NCI-H2029 treated with DMSO at 0.1 percent for 48 hours (cell line): ENCODE data around the gene ATXN7L1.

Source experiments
- DNase-seq: peaks from one replicate; lab custom pipeline; 2025; lab: John Stamatoyannopoulos, UW

The ATXN7L1 gene

DNA sequence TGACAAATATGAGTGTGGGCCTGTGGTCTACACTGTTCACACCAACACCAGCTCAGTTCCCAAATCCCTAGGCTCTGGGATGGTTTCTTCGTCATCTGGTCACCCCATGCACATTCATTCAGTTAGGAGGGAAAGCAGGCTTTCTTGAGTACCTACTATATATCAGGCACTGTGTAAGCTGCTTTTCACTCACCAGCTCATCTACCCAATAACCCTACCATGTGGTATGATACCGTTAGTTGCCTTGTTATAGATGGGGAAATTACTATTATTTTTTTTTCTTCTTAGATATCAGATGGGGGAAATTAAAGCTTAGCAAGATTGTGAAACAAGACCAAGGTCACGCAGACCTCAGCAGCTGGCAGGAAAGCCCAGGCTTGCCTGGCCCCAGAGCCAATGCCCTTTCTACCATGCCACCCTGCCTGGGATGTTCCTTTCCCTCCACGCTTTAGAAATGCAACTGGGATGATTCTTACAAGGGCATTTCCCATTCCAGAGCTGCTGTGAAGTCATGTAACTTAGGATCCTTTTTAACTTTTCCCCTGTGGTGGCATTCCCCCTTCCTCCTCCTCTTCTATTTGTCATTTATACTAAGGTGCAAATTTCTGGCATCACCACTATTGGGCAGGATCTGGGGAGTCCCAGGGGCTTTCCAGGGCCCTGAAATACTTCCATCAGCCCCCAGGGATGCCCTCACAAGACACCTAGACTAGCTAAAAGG is 202.0 kb downstream of the ATXN7L1 start:
- DNase-seq, result no peak

DNA sequence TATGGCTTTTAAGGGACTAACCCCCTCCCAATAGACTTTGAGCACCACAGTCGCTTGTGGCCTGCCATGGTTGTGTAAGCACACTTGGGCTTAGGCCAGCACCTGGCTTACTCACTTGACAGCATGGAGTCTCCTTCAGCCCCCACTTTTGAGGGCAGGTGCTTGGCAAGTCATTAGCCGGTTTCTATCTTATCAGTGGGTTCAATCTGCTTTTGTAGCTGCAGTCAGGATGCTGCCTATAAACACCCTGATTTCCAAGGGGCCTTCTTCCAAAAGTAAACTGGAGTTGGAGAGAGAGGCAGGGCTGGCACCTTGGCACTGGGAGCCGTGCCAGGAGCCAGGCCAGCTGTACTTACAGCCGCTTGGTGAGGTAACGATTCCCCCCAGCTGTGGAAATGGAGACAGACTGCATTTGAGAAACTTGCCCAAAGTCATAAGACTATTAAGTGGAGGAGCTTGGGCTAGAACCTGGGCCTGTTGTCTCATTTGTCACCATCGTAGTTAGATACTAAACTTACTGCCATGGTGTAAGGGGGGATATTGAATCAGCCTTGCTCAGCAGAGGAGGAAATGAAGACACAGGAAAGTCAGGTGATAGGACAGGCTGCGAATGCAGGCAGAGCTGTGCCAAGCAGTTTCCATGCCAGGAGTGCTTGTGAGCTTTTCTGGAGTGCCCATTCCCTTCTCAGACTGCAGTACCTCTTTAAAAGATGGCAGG is 202.9 kb downstream of the ATXN7L1 start:
- peak; percentile 99 for DNase-seq

DNA sequence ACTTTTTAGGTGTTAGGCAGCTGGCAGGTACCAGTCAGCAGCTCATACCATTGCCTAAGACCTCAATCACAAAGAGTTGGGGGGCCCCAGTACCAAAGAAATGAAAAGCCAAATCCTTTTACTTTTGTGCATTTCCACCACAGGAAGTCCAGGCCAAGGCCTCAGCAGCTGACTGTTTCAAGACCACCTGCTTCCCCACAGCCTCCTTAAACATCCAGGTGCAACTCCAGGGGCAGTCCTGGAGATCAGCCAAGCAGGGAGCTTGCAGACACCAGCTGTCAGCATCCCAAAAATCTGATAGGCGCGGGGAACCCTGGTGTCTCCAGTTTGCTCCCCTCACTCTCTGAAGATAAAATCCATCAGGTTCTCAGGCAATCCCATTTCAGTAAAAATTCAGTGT is 203.6 kb downstream of the ATXN7L1 start:
- no peak for DNase-seq

DNA sequence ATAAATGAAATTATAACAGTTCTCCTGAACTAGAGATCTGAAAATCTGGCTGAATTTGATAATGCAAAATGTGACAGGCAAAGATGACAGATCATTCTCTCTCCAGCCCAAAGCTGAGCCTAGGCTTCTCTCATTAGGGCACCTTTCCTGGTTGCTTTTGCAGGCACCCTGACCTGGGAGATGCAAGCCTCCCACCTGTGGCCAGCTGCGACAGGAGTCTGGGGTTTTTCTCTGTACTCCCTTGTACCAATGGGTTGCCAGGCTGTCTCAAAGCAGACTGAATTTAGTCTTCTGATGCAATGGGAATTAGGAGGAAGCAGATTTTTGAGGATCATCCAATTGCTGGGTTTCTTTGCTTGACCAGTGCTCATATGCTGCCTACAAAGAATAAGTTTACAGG is 210.1 kb downstream of the ATXN7L1 start:
- DNase-seq, result no peak

DNA sequence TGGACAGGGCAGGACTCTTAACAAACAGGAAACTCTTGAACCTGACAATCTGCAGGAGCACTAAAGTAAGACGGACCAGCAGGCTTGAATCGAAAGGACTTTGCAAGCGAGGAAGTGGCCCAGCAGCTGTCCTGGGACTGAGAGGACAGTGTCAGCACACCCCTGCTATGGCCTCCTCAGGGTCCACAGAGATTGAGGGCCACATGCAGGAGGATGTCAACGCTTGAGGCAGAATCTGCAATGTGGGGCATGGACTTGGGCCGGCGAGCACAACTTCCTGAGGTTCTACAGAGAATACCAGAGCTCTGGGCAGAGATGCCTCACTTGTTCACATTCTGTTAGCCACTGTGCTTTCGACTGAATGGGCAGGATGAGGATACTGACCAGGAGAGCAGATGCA is 210.7 kb downstream of the ATXN7L1 start:
- DNase-seq, result no peak

DNA sequence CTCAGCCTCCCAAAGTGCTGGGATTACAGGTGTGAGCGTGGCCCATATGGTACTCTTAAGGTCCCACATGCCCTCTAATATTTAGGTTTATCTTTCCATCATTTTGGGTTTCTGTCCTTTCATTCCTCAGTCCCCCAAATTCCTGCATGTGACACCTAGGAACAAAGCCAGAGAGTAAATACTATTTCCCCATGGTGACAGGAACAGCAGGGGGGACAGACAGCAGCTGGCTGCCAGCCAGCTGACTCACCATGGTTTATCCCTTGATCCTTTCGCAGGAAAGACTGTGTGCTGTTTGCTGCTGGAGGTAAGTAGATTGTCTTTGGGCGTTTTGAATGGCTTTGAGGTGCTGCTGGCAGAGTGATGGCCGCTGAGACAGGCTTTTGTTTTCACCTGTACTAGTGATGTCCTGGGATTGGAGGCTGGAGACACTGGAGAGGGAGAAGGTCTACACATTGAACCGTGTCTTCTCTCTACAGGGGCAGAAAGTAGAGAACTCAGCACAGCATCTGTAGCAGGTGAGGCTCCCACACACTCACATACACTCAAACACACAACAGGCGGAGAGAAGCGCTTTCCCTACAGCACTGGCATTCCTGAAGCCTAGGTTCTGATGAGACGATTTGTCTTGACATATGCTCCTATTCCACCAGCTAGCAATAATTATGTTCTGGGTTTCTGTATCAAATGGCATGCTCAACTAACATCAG is 211.4 kb downstream of the ATXN7L1 start:
- DNase-seq, result peak; percentile 84

DNA sequence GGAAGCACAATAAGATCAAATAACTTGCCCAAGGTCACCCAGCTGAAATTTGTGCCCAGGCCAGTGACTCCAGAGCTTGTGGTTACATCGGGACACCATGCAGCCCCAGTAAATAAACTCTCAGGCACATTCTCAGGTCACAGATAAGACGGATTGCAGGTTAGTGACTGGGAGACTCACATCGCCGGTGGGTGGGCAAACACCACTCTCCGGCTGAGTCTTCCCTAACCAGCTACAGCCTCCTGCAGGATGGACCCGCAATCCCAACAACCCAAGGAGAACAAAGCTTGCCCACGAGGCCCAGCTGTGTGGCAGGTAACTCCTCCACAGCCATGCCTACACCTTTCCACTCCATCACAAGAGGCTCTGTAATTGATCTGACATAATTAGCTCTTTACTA is 213.4 kb downstream of the ATXN7L1 start:
- no peak for DNase-seq

DNA sequence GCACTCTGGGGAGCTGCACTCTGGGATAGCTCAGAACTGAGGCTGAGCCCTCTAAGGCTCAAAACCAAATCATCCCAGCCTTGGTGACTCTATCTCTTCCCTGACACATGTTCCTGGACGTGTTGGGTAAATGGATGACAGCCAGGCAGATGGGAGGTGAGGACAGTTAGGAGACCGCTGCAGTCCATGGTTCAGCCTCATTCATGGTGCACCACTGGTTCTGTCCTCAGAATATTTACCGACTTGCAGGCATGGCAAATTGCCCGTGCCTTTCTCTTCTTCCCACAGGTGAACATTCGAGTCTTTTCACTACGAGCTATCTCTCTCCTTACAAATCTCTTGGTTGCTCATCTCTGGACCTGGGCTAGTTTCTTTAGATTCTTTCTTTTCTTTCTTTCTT is 214.8 kb downstream of the ATXN7L1 start:
- peak; percentile 39 for DNase-seq

DNA sequence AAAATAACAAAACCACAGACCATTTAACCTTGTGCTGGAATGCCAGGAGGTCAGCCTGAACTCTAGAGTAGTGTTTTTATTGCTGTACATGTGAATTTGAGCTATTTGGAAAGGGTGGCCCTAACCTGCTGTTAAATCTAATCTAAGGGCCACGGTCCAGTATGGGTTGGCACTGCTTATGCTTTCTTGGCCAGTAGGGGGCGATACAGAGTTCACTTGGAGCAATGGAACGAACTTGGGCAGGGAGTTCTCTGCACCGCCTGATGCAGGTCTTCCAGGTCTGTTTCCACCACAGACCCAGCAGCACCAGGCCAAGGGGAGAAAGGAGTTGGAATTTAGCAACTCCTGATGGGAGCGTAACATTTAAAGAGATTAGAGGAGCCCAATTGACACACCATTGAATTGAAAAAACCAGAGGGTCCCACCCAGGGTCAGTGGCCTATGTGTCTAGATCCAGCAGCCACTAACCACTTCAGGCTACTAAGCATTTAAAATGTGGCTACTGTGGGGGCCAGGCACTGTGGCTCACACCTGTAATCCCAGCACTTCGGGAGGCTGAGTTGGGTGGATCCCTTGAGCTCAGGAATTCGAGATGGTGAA is 219.4 kb downstream of the ATXN7L1 start:
- DNase-seq, result peak; percentile 24

DNA sequence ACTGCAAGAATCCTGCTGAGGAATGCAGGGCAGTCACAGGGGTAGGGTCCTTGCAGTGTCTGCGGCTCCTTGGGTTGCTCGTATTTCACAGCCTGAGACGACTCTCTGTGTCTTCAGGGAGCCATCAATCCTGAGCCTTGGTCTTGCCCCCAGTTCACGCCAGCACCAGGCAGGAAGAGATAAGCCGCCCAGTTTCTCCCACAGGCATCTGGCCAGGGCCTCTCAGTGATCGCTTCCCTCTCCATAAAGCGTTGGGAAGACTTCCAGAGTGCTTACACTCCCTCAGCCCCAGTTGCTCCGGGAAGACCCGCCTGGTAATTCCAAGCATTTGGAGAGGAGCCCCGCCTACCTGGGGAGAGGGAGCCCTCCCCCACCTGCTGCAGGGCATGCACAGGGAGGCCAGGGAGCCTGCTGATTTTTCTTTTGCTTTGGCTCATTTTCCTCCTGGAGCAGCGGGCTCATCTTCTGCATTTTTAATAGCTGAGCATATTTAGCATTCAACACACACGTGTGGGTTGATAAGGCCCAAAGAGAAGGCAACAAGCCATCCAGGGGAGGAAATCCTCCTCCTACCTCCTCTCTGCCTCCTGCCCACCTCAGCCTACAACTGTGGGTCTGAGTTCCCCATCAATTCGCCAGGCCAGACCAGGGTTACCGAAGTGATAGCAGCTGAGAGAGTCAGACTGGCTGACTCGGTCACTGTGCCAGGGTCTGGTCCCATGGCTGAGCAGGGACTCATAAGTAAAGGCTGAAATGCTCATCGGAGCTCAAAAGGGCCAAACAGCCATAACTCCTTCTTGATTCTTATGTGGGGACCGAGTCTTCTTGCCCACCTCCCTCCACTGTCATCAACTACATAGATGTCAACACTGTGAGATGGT is 220.7 kb downstream of the ATXN7L1 start:
- peak; percentile 80 for DNase-seq

DNA sequence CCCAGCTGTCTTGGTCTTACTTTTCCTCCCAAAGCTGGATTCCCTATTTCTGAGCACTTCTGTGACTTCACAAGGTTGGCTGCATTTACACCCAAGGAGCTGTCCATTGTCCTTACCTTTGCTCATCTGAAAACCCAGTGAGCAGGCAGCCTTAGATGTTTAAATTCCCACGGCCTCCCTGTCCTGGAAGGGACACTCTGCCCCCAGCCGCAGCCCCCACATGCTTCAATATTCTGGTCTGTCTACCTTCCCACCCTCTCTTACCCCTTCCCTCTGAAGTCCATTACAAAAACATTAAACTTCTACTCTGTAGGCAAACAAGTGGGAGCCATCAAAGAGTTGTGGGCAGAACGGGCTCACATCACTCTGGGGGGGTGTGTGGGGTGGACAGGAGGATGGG is 221.3 kb downstream of the ATXN7L1 start:
- no peak for DNase-seq

DNA sequence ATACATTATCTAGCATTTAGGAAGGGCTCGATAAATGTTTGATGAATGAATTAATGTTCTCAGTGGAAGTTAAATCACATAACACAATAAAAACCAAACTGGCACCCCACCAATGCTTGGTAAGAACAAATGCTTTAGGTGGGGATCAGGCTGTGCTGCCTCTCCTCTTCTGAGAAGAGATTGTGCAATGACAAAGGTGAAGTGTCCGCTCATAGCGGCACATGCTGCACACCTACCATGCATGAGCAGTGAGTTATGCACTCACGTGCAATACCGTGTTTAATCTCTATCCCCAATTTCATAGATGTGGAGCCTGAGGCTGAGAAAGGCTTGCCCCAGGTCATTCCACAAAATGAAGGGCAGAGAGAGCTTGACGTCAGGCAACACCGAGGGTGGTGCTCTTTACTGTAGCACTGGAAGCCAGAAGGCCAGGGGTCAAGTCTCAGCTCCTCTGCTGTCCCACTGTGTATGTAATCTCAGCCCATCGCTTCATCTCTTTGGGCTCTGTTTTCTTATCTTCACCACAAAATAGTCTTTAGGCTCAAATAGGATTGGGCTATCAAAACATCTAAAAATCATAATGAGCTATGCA is 222.2 kb downstream of the ATXN7L1 start:
- no peak for DNase-seq

DNA sequence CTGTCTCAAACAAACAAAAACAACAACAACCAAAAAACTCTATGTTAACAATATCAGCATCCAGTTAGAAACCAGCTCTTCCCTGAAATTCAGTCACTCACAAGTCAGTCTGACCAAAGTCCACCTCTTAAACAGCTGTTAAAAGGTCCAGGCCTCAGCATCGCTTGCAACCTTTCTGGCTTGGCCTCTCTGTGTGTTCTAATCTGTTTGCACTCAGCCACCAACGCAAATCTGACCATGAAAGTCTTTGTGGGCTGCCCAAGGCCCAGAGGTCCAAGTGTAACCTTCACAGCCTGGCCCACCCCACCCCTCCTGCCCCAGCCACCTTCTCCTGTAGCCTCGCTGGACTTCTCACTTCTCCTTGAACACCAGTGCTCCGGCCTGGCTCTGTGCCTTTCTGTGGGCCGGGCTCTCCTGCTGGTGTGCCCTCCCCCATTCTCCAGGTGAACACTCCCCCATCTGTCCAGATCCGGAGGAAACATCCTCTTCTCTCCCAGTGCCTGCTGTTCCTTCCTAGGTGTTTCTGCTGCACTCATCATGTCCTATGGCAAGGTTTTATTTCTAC is 222.9 kb downstream of the ATXN7L1 start:
- DNase-seq, result no peak

DNA sequence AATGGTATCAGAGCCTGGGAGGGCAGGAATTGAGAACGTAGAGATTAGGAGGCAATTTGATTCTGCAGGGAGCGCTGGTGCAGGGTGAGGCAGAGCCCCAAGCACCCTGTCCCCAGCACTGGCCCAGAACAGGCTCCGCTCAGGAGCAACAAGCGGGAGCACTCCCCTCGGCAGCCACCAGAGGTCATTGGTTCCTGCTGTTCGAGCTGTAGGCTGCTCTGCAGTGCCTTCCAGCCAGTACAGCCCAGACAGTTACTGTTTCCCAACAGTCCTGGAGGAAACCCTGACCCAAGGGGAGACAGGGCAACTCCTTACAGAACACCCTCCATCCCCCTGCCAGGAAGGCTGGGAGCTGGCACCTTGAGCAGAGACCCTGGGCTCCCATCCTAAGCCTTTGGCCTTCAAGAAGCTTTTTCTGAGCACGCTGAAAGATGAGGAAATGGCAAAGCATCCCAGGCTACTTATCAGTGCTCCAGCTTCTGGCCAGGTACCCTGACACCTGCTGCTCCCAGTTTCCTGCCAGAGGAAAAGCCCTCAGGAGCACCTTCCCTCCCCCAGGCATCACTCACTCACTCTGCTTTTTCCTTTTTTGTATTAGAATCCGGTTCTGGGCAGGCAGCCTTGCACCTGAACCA is 223.9 kb downstream of the ATXN7L1 start:
- peak; percentile 80 for DNase-seq

DNA sequence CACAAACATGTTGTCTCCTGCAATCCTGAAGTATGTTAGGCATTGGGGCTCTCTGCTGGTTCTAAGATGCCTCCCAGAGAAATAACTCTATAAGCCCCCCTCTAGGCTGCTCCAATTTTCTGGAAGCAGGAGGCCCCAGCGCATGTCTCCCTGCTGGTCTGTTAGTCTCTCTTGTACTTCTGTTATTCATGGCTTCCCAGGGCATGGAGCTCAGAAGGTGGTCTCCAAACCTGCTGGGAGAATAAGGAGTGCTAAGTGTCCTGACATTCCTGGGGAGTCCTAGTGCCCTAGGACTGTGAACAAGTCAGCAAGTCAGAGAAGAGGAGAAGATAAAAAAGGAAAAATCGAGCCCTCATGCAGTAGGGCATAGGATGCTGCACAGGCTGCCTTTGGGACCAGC is 224.6 kb downstream of the ATXN7L1 start:
- DNase-seq, result no peak

DNA sequence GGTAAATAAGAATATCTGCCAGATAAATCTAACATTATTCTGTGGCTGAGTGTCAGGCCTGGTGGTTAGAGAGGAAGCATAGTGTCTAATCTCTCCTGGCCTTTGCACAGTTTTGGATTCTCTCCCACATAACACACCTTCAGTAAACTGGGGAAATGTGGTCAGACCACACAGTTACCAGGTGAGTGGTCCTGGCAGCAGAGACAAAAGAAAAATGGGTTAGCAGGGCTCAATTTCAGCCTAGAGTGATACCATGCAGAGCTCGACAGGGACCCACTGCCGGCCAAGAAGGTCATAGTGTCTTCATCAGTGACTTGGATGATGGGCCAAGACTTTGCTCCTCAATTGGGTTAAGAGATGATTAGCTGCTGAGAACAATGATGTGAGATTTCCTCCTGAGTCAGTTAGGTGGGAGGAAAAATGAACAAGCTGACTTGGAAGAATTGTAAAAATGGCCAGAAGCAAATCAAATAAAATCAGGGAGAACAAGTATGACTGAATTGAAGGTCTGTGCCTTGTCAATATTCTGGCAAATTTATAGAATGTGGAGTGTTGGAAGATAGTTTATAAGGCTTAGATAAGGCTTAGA is 225.9 kb downstream of the ATXN7L1 start:
- no peak for DNase-seq

DNA sequence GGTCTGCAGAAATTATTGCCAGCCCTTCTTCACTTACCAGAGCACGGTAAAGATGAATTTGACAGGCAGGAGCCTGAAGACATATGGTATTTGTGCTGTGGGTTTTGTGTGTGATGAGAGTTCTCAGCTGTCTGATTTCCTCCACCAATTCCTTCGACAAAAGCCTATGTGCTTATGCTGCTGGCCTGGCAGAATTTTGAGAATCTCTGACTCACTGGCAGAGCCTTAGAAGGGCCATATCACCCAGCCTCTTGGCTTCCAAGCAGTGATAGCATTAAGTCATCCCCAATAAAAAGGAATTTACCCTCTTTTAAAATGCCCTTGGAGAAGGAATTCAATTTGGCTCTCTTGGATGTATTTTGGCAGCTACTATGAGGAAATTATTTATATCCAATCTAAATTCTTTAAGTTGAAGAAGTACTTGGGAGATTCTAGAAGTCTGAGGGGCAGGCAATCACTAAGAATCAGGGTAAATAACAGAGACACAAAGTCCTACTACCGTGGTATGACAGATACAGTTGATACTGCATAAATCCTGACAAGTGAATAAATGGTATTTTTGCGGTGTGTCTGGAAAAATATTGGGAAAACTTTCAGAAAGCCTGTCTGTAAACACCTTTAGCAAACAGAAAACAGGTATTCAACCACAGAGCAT is 226.5 kb downstream of the ATXN7L1 start:
- DNase-seq, result no peak

DNA sequence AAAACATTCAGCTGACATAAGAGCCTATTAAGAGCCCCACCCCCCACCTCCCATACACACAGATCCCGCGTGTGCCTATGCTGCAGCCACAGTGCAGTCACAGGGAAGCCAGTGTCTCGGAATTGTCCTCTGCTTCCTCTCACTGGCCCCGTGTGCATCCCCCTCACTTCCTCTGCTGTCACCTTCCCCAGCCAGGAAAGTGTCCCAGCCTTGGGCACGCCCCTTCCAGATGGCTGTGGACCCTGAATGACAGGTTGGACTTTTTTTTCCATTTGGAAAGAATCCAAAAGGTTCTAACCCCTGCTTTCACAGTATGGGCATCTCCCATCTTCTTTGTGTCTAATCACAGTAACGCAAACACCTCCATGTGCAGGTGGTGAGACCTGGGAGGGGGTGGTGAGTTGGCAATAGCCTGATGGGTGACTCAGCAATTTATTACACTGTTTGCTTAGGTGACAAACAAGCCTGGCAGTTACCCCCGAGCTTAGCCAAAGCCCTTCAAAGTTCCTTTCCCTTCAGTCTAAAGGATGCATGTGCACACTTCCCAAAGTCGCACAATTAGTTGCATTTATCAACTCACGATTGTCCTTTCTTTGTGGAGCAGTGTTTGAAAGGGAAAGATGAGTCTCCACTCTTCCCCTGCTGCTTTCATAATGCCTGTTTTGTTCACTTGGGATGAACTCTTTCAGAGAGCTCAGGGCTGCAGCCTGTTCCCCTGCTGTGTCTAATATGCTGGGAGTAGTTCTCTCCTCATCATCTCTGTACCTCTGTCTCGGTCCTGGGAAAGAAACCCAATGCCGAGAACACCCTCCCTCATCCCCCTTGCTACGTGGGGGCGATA is 227.6 kb downstream of the ATXN7L1 start:
- peak; percentile 88 for DNase-seq

DNA sequence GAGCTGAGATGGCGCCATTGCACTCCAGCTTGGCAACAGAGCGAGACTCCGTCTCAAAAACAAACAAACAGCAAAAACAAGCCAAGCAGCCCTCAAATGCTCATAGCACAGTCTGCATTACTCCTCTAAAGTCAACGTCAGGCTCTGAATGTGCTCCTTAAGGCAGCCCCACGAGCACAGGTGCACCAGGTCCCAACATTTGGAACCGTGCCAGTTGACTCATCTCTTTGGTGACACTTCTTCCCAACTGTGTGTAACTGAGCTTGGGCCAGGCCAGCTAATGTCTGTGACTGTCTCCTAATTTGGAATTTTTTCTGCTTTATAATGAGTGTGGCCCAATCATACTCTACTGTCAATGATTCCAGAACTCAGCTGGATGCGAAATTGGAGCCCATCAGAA is 228.8 kb downstream of the ATXN7L1 start:
- DNase-seq, result peak; percentile 36
